AG09319 (cell line): ENCODE measurements around the gene BDNF.
A peak's percentile ranks its signal among the peaks of the same experiment; 100 is the strongest.
"Not testable (repeated sequence)": the region's sequence is repeated elsewhere in the genome, so short reads cannot be mapped to it uniquely, and the experiment has no call there.

ENCODE experiments used
- DNase-seq: peaks from one replicate; pipeline ENCODE4 v3.0.0-alpha.2; 2010; ENCODE audit warnings: low read depth; ENCODE audit errors: extremely low read depth
- TF ChIP-seq, protein P1 (sequence below): IDR thresholded peaks from 2 replicates; pipeline ENCODE4 v1.5.1; 2011; ENCODE audit warnings: low read depth, mild to moderate bottlenecking, inconsistent platforms, low read length, moderate library complexity

Gene BDNF

DNA sequence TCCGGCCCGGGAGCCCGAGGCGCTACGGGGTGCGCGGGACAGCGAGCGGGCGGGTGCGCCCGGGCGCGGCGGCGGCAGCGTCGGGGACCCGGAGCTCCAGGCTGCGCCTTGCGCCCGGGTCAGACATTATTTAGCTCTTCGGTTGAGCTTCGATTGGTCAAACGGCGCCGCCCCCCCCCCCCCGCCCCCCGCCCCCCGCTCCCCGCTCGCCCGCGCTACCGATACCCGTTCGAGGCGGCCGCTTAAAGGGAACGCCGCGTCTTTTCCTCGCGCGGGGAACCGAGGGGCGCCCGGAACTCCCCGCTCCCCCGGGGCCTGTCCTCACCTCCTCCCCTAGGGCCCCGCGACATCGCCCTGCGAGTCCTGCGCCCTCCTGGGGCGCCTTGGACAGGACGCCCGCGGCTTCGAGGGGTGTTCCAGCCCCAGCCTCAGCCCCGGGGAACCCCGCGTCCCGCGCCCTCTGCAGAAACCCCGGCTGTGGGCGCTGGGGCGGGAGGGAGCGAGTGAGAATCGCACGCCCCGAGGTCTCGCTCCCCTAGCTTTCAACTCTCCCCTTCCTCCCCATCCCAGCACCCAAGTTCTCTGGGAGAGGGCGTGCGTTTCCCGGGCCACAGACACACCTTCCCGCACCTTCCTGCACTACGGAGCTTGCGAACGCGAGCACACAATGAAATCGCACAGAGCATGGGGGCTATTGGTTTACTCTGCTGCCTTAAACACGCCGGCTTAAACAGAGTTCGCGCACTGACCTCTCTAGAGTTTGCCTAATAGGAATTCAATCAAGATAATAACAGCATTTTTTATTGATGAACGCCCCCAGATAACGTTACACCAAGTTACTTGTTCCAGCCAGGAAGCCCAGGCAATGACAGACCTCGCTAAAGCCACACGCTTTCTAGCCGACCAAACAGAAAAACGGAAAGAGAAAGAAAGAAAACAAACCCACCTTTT lies at the start of gene BDNF:
BDNF (minus strand) TSS at position 105 of the 951 bp plus-strand sequence. CDS start 41,891 bp downstream, outside the sequence.
- no peak for DNase-seq
- TF ChIP-seq, protein P1, sequence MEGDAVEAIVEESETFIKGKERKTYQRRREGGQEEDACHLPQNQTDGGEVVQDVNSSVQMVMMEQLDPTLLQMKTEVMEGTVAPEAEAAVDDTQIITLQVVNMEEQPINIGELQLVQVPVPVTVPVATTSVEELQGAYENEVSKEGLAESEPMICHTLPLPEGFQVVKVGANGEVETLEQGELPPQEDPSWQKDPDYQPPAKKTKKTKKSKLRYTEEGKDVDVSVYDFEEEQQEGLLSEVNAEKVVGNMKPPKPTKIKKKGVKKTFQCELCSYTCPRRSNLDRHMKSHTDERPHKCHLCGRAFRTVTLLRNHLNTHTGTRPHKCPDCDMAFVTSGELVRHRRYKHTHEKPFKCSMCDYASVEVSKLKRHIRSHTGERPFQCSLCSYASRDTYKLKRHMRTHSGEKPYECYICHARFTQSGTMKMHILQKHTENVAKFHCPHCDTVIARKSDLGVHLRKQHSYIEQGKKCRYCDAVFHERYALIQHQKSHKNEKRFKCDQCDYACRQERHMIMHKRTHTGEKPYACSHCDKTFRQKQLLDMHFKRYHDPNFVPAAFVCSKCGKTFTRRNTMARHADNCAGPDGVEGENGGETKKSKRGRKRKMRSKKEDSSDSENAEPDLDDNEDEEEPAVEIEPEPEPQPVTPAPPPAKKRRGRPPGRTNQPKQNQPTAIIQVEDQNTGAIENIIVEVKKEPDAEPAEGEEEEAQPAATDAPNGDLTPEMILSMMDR: no peak

DNA sequence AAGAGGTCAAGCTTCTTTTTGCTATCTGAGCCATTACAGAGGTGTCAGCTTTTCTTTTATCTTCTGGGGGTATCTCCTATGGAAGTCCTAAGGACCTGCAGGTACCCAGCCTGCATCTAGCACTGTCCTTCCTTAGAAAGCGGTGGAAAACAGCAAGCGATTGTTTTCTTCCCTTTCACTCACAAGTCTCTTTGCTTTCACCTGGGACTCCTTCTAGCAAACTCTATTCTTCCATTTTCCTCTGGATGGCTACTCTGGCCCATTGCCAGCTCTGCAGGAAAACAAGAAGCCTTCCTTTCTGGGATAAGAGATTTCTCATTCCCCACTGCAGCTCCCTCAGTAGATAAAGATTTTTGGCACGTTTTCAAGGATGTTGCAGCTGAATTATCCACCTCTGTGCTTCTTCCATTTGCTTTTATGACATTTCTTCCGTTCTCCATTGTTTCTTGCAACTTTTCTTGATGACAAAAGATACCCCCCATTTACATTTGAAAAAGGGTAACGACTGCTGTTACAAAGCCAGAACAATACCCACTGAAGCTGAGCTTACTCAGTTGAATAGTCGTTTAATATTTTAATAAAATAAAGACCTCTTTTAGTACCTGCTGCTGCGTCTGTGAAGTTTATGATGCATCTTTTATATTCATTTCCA lies 40.2 kb upstream of the BDNF start:
- TF ChIP-seq, protein P1: no peak

DNA sequence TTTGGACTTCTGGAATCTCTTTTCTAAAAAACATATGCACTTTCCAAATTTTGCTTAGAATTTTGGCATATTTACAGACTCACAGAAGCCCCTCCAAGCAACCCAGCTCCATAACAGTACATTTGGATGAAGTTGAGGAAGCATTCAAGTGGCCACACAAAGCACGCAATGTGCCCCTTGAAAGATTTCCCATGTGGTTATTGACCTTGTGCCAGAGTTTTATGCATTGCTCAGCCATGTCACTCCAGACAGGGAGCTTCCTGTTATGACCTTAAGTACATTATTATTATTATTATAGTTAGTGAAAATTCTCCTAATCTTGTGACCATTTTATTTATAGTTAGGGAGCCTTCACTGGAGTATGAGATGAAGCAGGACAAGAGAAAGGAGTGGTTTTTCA lies 35.0 kb upstream of the BDNF start:
- TF ChIP-seq, protein P1: no peak
- DNase-seq: no peak

More for the DNA sequence above, 40.2 kb upstream of the BDNF start:
- DNase-seq: no peak

DNA sequence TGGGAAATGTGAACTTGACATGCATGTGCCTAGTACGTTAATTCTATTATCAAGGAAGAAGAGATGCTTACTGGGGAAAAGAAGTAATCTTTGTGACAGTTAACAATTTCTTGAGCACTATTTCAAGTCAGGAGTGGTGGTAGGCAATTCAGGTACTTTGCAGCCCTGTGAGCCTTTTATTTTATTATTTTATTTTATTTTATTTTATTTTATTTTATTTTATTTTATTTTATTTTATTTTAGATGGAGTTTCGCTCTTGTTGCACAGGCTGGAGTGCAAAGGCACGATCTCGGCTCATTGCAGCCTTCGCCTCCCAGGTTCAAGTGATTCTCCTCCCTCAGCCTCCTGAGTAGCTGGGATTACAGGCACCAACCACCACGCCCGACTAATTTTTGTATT lies 31.5 kb upstream of the BDNF start:
- not testable (repeated sequence) for DNase-seq

DNA sequence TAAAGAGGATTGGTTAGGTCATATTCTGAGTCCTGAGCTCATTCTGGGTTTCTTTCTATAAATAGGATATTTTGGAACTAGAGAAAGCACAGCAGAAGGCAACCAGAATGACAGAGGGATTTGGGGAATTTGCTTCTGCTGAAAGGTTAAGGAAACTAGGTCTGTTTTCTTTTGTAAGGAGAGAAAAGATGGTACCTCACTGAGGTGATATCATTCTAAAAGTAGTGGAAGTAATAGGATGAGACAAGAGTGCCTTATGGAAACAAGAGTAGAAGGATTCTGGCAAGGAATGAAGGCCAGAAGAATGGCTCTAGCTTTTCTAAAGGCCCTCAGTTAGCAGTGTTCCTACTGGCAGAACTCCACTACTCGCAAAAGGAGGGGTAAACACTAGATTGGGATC lies 26.7 kb upstream of the BDNF start:
- TF ChIP-seq, protein P1: no peak
- DNase-seq: no peak

DNA sequence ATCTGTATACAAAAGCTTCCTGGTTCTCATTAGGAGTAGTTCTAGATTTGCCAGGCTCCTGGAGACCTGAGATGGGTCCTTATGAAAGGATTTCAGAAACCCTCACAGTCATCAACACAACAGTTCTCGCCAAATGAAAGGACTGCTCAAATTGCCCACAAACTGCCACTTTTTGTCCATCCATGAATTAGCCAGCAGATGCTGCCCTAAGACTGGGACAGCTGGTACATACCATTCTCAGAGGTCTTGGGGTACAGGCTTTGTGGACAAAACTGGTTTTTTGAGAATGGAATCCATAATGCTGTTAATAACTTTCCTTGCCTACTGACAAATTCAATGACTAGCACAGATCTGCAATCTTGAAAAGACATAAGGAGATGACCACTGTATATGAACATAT lies 23.4 kb upstream of the BDNF start:
- TF ChIP-seq, protein P1: peak; percentile 4
- DNase-seq: no peak

DNA sequence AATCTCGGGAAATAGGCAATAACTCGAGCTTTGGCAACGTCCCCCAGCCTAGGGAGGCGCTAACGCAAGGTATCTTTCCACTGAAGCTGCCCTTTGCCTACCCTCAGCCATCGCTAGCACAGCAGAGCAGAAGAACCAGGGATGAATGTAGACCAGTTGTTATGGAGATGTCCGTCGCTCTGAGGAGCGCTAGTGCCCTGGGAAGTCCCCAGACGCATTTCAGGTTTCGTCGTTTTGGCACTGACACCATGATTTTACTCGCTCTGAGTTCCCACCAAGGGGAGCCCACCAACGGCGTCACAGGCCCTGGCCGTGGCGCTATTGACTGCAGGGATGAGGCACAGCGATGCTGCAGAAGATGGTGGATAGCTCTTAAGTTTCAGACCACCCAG lies 22.7 kb upstream of the BDNF start:
- DNase-seq: no peak
- TF ChIP-seq, protein P1: no peak
